Stimulated activated CD8-positive, alpha-beta memory T cell treated with anti-CD3 and anti-CD28 coated beads, Interleukin-12 subunit alpha, Interleukin-12 subunit beta, amount 100 ng/mL, for 24 hours (primary cell): Measurements from ENCODE around the gene XIAP.
"Not testable (repeated sequence)": the region's sequence is repeated elsewhere in the genome, so short reads cannot be mapped to it uniquely, and the experiment has no call there.

Source experiments
- DNase-seq: peaks from one replicate; pipeline ENCODE4 v3.0.0-alpha.2; 2020; ENCODE audit errors: extremely low read depth

Gene XIAP

GRCh38 chrX:123876177-123876576 is 16.3 kb downstream of the XIAP start:
- DNase-seq = no peak

GRCh38 chrX:123876844-123877243 is 17.0 kb downstream of the XIAP start:
- DNase-seq = no peak

DNA sequence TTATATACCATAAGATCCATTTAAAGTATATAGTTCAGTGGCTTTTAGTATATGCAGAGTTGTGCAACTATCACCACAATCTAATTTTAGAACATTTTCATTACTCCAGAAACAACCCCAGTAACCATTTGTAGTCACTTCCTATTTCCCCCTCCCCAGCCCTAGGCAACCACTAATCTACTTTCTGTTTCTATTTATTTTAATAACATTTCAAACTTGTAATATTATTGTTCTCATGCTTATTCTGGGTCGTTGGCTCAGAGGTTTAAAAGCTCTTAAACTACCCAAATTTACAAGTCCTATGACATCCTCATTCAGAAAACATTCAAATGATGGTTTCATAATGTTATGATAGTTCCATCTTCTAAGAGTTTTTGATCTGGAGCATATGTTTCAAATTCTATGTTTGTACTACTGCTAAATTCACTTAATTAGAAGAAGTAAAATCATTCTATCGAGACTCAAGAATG is 18.4 kb downstream of the XIAP start:
- DNase-seq = no peak

- DNase-seq = no peak
These were observed 21.5 kb downstream of the XIAP start for GRCh38 chrX:123881330-123881729.

DNA sequence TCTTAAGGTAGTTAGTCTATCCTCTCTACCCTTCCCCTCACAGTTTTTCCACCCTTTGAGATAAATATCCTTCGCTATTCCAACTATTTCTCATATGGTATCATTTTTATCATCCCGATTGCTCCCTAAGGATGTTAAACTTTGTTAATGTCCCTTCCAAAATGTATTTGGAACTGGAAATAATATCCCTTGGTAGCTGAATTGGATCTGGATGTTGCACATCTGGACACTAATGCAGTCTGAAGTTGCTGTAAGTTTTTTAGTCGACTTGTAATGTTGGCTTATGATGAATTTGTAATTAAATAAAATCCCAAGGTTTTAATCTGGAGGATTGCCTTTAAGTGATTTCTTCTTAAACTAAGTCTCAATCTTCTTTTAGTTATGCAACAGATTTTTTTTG is 22.5 kb downstream of the XIAP start:
- DNase-seq = no peak

DNA sequence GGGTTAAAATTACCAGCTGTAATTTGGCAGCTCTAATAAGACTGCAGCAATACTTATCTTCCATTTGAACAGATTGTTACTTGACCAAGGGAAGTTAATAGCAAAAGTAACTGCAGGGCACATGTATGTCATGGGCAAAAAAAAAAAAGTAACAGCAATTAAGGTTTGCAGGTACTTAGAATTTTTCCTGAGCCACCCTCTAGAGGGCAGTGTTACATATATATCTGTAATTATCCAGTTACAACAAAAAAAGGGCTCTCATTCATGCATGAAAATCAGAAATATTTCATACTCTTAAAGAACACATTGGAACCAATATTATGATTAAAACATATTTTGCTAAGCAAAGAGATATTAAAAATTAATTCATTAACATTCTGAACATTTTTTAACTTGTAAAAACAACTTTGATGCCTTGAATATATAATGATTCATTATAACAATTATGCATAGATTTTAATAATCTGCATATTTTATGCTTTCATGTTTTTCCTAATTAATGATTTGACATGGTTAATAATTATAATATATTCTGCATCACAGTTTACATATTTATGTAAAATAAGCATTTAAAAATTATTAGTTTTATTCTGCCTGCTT is 25.1 kb downstream of the XIAP start:
- no peak for DNase-seq

DNA sequence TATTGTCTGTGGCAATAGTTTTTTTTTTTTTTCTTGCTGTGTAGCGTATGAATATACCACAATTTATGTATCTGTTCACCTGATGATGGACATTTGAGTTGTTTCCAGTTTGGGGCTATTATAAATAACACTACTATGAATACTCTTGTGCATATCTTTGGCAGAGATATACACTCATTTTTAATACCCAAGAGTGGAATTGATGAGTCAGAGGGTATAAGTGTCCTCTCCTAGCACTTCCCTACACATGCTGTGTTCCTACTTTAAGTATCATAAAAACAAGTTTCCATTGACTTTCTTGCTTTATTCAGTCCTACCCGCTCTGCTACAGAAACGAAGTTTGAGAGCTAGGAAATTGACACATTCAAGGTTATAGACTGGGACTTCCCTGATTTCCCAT is 39.8 kb downstream of the XIAP start:
- DNase-seq = no peak

GRCh38 chrX:123903261-123903660 is 43.4 kb downstream of the XIAP start:
- DNase-seq = not testable (repeated sequence)

DNA sequence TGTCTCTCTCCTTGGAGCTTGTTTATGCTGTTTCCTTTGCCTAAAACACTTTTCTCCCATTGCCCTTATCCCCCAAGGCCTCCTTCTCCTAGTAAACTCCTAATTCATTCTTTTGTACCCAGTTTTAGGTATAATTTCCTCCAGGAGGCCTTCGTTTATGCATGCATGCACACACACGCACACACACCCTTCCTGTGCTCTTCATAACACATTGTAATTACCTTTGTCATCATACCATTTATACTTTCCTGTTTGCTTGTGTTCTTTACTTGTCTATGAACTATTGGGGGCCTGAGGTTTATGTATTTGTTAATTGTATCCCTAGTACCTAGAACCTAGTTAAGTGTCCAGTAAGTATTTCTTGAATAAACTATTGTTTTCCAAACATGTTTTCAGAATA is 45.5 kb downstream of the XIAP start:
- no peak for DNase-seq

GRCh38 chrX:123906557-123907316 is 46.9 kb downstream of the XIAP start:
- no peak for DNase-seq

DNA sequence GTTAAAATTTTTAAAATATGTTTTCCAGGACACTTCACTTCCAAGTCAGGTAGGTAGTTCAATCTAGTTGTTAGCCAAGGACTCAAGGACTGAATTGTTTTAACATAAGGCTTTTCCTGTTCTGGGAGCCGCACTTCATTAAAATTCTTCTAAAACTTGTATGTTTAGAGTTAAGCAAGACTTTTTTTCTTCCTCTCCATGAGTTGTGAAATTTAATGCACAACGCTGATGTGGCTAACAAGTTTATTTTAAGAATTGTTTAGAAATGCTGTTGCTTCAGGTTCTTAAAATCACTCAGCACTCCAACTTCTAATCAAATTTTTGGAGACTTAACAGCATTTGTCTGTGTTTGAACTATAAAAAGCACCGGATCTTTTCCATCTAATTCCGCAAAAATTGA is 49.7 kb downstream of the XIAP start:
- DNase-seq = no peak

GRCh38 chrX:123917069-123917468 is 57.2 kb downstream of the XIAP start:
- DNase-seq = no peak

GRCh38 chrX:123918106-123918721 is 58.4 kb downstream of the XIAP start:
- no peak for DNase-seq

DNA sequence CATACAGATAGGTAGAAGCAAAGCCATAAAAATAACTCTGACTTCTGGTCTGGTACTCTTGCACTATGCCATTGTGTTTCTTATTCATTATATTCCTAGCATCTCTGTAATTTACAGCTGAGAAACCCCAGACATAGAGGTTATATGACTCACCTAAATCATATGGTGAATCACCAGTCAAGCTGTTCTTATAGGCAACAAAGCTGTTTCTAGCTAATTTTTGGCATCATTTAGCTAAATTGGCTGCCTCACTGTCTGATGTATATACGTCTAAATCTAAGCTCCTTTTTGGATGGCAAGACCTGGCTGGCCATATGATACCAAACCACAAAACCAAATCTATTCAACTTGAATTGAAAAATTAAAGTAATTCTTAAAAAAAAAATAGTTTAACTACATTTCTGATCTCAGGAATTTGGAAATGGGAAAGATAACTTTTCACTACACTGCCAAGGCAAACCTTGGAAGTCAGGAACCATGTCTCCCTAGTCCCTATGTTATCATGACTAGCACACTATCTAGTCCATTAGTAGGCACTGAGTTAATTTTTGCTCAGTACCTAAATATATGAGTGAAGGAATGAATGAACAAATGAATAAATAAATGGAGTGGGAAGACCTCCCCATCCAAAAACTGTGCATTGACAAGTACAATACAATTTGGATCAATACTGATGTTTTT is 60.4 kb downstream of the XIAP start:
- no peak for DNase-seq

DNA sequence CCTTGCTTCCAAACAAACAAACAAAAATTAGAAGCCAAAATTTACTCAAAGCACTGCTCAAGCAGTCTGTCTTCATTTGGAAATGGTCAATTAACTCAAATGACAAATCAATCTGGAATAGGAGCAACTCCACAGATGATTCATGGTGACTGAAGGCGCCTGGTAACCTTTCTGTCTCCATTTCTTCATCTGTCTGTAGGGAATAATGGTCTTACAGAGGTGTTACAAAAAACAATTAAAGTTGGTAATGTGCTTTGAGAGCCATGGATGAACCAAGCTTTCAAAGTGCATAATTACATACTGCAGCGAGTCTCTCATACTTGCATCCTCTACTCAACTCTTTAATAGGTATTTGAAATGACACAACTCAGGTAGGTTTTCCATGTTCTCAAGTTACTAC is 63.4 kb downstream of the XIAP start:
- DNase-seq = no peak

- no peak for DNase-seq
These were observed 64.3 kb downstream of the XIAP start for GRCh38 chrX:123924186-123924585.

GRCh38 chrX:123927845-123928244 is 68.0 kb downstream of the XIAP start:
- no peak for DNase-seq

GRCh38 chrX:123932055-123932454 is 72.2 kb downstream of the XIAP start:
- DNase-seq = not testable (repeated sequence)

DNA sequence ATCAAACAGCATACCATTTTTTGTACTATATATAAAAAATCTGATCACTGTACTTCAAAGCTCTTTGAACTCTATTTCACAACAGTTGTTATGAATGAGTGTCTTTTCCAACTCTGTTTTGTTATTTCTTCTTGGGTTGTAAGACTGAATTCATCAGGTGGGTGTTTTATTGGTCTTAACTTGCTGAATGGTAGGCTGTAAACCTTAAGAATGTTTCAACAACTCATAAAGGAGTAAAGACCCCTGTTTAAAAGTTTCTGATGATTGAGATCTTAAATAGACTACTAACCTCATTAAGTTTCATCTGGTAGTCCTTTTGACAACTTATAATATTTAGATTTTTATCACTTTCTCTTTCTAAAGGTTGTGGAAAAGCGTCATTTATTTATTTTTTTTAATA is 83.2 kb downstream of the XIAP start:
- DNase-seq = no peak

GRCh38 chrX:123943488-123943887 is 83.6 kb downstream of the XIAP start:
- DNase-seq = no peak

GRCh38 chrX:123949846-123950245 is 90.0 kb downstream of the XIAP start:
- DNase-seq = no peak

GRCh38 chrX:123959281-123960063 is 99.6 kb downstream of the XIAP start:
- no peak for DNase-seq
